ENCODE measurements around the gene TRIM15.

TRIM15 gene

DNA sequence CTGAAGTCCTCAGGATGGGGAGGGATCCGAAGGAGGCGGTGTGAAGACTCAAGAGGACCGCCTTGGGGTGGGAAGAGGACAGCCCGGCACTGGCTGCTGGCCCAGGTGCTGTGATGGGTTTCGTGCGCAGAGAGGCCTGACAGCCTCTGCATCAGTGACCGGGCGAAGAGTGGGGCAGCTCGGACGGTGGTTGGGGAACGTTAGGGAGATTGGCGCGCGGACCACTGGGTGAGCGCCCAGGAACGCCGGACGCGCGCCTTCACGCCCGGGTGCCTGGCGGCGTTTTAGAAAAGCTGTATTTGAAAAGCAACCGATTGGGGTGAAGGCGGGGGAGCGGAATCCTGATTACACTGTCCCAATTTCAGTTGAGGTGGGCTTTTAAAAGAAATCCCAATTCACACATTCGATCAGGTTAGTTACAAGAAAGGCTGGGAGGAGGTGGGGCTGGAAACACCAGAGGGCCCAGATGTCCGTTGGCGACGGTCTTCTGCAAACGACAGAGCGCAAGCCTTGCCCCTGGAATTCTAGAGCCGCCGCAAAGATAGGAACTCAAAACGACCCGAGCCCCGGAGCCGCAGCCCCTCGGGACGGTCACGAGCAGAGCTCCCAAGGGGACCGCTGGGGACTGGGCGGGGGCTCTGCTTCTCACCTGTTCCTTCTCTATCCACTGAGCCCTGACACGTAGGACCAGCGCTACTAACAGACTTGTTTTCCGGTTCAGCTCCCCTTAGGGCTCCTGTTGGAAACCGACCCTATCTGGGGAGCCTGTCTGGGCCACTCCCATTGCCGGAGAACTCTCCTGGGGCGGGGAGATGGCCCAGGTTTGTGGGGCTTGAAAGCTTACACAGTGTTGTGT lies 35.9 kb upstream of the TRIM15 start:
- H3K4me3 ChIP-seq (ENCODE audit: low read depth, low read length): no peak overlapping the region
- no peak for DNase-seq (ENCODE audit: low read depth)
- TF ChIP-seq POLR2A (IDR thresholded peaks at IDR 0.05; ENCODE audit: extremely low read depth, insufficient read length): no peak
- TF ChIP-seq, protein P1, sequence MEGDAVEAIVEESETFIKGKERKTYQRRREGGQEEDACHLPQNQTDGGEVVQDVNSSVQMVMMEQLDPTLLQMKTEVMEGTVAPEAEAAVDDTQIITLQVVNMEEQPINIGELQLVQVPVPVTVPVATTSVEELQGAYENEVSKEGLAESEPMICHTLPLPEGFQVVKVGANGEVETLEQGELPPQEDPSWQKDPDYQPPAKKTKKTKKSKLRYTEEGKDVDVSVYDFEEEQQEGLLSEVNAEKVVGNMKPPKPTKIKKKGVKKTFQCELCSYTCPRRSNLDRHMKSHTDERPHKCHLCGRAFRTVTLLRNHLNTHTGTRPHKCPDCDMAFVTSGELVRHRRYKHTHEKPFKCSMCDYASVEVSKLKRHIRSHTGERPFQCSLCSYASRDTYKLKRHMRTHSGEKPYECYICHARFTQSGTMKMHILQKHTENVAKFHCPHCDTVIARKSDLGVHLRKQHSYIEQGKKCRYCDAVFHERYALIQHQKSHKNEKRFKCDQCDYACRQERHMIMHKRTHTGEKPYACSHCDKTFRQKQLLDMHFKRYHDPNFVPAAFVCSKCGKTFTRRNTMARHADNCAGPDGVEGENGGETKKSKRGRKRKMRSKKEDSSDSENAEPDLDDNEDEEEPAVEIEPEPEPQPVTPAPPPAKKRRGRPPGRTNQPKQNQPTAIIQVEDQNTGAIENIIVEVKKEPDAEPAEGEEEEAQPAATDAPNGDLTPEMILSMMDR (IDR thresholded peaks at IDR 0.05; ENCODE audit: low read depth, low read length): no peak
- TF ChIP-seq, protein P2, sequence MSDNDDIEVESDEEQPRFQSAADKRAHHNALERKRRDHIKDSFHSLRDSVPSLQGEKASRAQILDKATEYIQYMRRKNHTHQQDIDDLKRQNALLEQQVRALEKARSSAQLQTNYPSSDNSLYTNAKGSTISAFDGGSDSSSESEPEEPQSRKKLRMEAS (IDR thresholded peaks at IDR 0.05; ENCODE audit: low read depth, low read length): no peak
- TF ChIP-seq MYC (IDR thresholded peaks at IDR 0.05; ENCODE audit: low read depth, low read length): no peak

DNA sequence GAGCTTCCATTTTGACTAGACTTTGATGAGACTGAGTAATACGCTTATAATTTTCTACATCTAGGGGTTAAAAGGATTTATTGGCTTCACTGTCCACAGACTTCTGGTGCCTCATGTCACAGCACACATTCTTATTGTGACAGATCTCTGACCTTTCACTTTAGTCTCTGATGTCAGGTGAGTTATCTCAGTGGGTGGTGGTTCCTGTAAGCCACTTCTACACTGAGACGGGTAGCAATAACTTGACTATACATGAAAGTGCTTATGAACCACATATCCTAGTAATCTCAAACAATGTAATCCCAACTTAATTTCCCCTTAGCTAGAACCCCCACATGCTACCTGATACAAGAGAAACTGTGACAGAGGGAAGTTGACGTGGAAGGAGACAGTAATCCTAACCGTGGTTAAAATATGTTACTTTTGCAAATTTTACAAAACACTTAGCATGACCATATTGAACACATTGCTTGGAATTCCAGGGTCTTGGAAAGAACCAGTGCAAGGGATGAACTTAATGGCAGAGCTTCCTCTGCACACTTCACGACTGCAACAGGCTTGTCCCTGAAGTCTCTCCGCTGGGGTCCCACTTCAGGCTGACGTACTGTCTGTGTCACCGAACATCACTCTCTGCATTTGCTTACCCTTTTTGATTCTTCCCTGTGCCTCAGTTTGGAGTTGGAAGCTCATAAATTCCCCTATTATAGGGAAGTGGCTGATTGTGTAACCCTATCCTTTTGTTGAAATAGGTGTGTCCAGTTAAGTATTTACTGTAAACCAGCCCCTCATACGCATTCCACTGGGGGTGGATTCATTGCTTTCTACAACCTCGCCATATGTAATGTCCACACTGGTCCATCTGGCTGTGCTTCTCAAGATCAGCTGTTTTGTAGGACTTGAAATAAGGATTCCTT lies 33.8 kb upstream of the TRIM15 start:
- no peak for DNase-seq (ENCODE audit: low read depth)
- TF ChIP-seq POLR2A (IDR thresholded peaks at IDR 0.05; ENCODE audit: extremely low read depth, insufficient read length) (no peak), MYC (IDR thresholded peaks at IDR 0.05; ENCODE audit: low read depth, low read length) (no peak)
- TF ChIP-seq, protein P1 (IDR thresholded peaks at IDR 0.05; ENCODE audit: low read depth, low read length): no peak
- TF ChIP-seq, protein P2 (IDR thresholded peaks at IDR 0.05; ENCODE audit: low read depth, low read length): no peak
- H3K4me3 ChIP-seq (ENCODE audit: low read depth, low read length): no peak overlapping the region

DNA sequence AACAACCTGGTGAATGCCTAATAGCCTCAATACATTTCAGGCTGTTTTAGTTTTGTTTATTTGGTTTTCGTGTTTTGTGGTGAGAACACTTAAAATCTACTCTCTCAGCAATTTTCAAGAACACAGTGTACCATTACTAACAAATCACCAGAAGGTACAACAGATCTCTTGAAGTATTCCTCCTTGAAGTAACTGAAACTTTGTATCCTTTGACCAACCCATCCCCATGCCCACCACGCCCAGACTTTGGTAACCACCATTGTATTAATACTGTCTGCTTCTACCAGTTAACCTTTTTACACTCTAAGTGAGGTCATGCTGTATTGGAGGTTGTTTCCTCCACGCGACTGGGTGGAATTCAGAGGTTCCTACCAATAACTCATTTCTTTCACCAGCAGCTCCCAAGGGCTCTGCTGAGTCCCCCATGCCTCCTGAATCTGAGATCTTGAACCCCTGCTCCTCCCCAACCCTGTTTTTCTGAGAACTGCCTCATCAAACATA lies 33.1 kb upstream of the TRIM15 start:
- no peak for TF ChIP-seq MYC (IDR thresholded peaks at IDR 0.05; ENCODE audit: low read depth, low read length)
- TF ChIP-seq, protein P1 (IDR thresholded peaks at IDR 0.05; ENCODE audit: low read depth, low read length): no peak
- TF ChIP-seq POLR2A (IDR thresholded peaks at IDR 0.05; ENCODE audit: extremely low read depth, insufficient read length): no peak
- TF ChIP-seq, protein P2 (IDR thresholded peaks at IDR 0.05; ENCODE audit: low read depth, low read length): no peak
- no peak overlapping the region for H3K4me3 ChIP-seq (ENCODE audit: low read depth, low read length)
- no peak for DNase-seq (ENCODE audit: low read depth)

DNA sequence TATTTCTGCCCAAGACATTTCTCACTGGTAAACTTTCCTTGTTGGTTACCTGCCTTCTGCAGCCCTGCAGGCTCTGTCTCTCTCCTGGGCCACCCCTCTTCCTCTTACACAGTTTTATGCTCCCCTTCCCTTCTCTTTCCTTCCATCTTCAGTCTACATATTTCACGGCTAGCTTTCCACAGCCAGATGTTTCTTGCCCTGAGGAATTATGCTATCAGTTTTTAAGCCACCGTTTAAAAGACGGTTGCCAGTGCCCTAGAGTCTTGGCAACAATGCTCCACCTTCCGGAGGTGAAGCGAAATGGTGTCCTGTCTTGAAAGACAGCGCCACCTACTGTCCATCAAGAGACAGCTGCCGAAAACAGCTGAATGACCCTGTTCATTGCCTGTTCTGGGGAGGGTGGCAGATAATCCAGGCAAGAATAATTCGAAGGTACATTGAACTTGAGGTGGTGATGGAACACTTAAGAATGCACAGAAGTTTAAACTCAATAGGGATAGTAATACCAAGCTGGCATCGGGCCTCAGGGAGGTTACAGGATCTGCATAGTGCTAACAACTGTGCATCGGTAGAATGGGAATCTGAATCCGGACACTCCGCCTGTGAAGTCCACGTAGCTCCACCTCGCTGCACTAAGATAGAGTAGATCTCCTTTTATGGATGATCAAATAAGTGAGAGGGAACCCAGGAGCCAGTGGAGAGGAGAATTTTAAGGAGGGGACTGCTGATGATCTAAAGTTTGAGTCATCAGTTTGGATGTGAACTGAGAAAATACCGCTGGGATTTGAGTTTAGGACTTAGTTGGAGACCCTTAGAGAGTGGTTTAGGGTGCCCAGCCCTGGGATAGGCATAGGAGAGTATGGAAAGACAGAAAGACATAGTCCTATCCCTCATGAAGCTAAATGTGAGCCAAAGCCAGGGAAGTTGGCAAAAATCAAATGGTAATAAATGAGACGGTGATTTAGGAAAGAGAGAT lies 32.2 kb upstream of the TRIM15 start:
- TF ChIP-seq, protein P1 (IDR thresholded peaks at IDR 0.05; ENCODE audit: low read depth, low read length): peak; percentile 100
- TF ChIP-seq, protein P2 (IDR thresholded peaks at IDR 0.05; ENCODE audit: low read depth, low read length): no peak
- peak; percentile 86 for DNase-seq (ENCODE audit: low read depth)
- no peak overlapping the region for H3K4me3 ChIP-seq (ENCODE audit: low read depth, low read length)

All from NB4 (cell line).